Measurements from ENCODE around the gene BMPR1A.

Gene BMPR1A

DNA sequence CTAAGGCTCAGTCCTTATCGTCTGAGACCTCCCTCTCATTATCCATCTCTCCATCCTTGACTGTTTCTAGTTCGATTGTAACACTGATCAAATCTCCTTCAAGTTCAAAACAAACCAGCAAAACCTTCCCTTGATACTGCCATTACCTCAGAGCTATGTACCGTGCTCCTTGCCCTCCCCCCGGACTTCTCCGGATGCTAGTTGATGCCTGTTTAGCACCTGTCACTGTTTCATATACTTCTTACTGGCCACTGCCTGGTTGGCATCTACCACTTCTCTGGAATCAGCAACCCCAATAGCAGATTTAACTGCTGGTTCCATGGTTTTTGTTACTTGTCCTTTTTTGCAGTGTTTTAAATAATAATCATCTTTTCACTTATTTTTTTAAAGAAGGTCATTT, 64.1 kb downstream of the BMPR1A start:
- no peak overlapping the region for H3K4me3 ChIP-seq (replicated peaks; ENCODE audit: low read depth, low read length)
- no peaks in the 10 kb centered on the region for H3K36me3 ChIP-seq (ENCODE audit: control insufficient read depth, insufficient read depth, low read length)
- no peak for DNase-seq (ENCODE audit: extremely low read depth, insufficient read length)
- no peaks in the 10 kb centered on the region for H3K27me3 ChIP-seq (replicated peaks; ENCODE audit: control insufficient read depth, insufficient read depth, low read length)
- TF ChIP-seq, protein P1, sequence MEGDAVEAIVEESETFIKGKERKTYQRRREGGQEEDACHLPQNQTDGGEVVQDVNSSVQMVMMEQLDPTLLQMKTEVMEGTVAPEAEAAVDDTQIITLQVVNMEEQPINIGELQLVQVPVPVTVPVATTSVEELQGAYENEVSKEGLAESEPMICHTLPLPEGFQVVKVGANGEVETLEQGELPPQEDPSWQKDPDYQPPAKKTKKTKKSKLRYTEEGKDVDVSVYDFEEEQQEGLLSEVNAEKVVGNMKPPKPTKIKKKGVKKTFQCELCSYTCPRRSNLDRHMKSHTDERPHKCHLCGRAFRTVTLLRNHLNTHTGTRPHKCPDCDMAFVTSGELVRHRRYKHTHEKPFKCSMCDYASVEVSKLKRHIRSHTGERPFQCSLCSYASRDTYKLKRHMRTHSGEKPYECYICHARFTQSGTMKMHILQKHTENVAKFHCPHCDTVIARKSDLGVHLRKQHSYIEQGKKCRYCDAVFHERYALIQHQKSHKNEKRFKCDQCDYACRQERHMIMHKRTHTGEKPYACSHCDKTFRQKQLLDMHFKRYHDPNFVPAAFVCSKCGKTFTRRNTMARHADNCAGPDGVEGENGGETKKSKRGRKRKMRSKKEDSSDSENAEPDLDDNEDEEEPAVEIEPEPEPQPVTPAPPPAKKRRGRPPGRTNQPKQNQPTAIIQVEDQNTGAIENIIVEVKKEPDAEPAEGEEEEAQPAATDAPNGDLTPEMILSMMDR (IDR thresholded peaks at IDR 0.05; ENCODE audit: insufficient read depth, low read length, poor library complexity, severe bottlenecking), result no peak

DNA sequence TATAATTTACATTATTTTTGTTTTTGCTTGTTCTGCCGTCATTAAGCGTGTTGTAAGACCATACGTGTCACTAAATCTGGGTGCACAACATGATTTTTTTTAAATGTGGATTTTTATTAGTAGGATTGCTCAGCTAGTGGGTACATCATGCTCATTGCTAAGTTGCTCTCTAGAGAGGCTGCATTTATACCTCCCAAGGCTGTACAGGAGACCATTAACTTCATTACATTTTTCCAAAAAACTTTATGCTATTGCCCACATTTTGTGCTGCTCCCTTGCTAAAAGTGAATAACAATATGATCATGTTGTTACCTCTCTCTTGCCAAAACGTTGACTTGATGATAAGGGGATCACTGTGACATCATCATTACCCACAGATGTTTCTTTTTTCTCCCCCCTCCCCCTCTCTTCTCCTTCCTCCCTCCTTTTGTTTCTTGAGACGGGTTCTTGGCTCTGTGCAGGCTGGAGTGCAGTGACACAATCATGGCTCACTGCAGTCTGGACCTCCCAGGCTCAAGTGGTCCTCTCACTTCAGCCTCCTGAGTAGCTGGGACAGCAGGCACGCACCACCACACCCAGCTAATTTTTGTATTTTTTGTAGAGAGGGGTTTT, 65.1 kb downstream of the BMPR1A start:
- Histone ChIP-seq H3K27me3 (replicated peaks; ENCODE audit: control insufficient read depth, insufficient read depth, low read length) (no peaks in the 10 kb centered on the region), H3K36me3 (ENCODE audit: control insufficient read depth, insufficient read depth, low read length) (no peaks in the 10 kb centered on the region), H3K4me3 (replicated peaks; ENCODE audit: low read depth, low read length) (no peak overlapping the region)
- TF ChIP-seq, protein P1 (IDR thresholded peaks at IDR 0.05; ENCODE audit: insufficient read depth, low read length, poor library complexity, severe bottlenecking), result no peak
- DNase-seq (ENCODE audit: extremely low read depth, insufficient read length), result no peak

DNA sequence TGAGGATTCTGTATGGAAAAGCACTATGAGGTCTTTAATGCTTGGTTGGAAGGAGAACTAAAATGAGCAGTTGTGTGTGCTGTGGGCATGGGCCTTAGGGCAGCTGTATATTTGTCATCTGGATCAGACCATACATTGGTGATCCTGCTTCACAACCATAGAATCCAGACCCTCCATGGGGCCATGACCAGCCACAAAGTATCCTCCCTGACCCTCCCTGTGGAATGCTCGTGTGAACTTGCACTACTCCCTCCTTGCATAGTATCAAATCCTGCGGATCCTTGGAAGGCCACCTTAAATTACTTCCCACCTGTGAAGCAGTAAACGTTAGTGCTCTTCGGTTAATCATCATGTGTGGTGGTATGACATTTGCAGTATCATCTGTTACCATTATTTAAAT, 67.1 kb downstream of the BMPR1A start:
- H3K27me3 ChIP-seq (replicated peaks; ENCODE audit: control insufficient read depth, insufficient read depth, low read length), result no peaks in the 10 kb centered on the region
- no peaks in the 10 kb centered on the region for H3K36me3 ChIP-seq (ENCODE audit: control insufficient read depth, insufficient read depth, low read length)
- no peak overlapping the region for H3K4me3 ChIP-seq (replicated peaks; ENCODE audit: low read depth, low read length)
- DNase-seq (ENCODE audit: extremely low read depth, insufficient read length), result no peak
- TF ChIP-seq, protein P1 (IDR thresholded peaks at IDR 0.05; ENCODE audit: insufficient read depth, low read length, poor library complexity, severe bottlenecking), result no peak

DNA sequence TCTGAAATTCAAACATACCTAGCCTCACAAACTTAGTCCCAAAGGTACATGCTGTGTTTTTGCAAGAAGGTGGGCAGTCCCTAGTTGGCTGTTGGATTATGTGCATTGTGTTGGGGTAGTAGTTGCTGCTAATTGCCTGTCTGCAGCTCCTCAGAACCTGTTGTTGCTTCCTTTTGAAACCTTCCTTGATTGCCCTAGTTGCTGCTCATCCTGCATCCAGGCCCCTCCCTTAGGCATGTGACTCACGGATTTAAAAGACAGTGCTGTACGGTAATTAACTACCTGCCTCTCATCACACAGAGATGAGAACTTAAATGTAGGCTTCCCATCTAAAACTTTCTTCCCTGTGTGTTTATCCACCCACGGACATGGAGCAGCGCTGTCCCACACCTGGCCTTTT, 67.7 kb downstream of the BMPR1A start:
- H3K4me3 ChIP-seq (replicated peaks; ENCODE audit: low read depth, low read length), result no peak overlapping the region
- TF ChIP-seq, protein P1 (IDR thresholded peaks at IDR 0.05; ENCODE audit: insufficient read depth, low read length, poor library complexity, severe bottlenecking), result no peak
- no peaks in the 10 kb centered on the region for H3K27me3 ChIP-seq (replicated peaks; ENCODE audit: control insufficient read depth, insufficient read depth, low read length)
- DNase-seq (ENCODE audit: extremely low read depth, insufficient read length), result no peak
- H3K36me3 ChIP-seq (ENCODE audit: control insufficient read depth, insufficient read depth, low read length), result no peaks in the 10 kb centered on the region

DNA sequence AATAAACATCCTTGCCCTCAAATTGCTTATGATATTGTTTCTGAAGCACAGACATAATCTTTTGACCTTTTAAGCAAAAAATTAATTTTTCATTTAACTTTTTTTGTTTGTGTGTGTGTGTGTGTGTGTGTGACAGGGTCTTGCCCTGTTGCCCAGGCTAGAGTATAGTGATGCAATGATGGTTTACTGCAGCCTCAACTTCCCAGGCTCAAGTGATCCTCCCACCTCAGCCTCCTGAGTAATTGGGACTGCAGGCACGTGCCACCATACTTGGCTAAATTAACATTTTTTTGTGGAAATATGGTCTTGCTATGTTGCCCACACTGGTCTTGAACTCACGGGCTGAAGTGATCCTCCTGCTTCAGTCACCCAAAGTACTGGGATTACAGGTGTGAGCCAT, 68.9 kb downstream of the BMPR1A start:
- DNase-seq (ENCODE audit: extremely low read depth, insufficient read length), result no peak
- H3K27me3 ChIP-seq (replicated peaks; ENCODE audit: control insufficient read depth, insufficient read depth, low read length), result no peaks in the 10 kb centered on the region
- TF ChIP-seq, protein P1 (IDR thresholded peaks at IDR 0.05; ENCODE audit: insufficient read depth, low read length, poor library complexity, severe bottlenecking), result no peak

DNA sequence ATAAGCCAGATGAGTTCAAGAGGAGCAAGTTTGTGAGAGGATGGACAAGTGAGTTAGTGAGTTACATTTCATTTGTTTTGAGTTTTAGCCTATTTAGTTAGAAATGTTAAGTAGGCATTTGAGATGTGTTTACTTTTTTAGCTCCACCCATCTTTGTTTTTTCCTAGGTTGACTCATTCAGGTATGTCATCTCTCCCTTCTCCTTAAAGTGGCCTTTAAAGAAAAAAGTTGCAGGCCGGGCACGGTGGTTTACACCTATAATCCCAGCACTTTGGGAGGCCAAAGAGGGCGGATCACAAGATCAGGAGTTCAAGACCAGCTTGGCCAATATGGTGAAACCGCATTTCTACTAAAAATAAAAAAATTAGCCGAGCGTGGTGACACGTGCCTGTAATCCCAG, 71.2 kb downstream of the BMPR1A start:
- no peak overlapping the region for H3K4me3 ChIP-seq (replicated peaks; ENCODE audit: low read depth, low read length)
- DNase-seq (ENCODE audit: extremely low read depth, insufficient read length), result no peak
- no peaks in the 10 kb centered on the region for H3K36me3 ChIP-seq (ENCODE audit: control insufficient read depth, insufficient read depth, low read length)
- TF ChIP-seq, protein P1 (IDR thresholded peaks at IDR 0.05; ENCODE audit: insufficient read depth, low read length, poor library complexity, severe bottlenecking), result no peak
- H3K27me3 ChIP-seq (replicated peaks; ENCODE audit: control insufficient read depth, insufficient read depth, low read length), result no peaks in the 10 kb centered on the region

More for the DNA sequence above, 68.9 kb downstream of the BMPR1A start:
- H3K36me3 ChIP-seq (ENCODE audit: control insufficient read depth, insufficient read depth, low read length), result no peaks in the 10 kb centered on the region
- no peak overlapping the region for H3K4me3 ChIP-seq (replicated peaks; ENCODE audit: low read depth, low read length)

Measured in GM06990 (cell line).